Colonic mucosa (tissue), 4 donors: ENCODE results near the gene PAK5. TPM values are rescaled to one million over a fixed set of nuclear protein-coding genes. Genes with fewer than 3 reads are reported as not detected.

Experiments used
- DNase-seq: peaks from one replicate; pipeline ENCODE4 v3.0.0-alpha.2; 2020
- H3K27ac ChIP-seq: fragments of 200-600 bp; one replicate; pipeline ENCODE4 v1.8.0; 2021
- H3K27me3 ChIP-seq: fragments of 200-600 bp; one replicate; pipeline ENCODE4 v1.8.0; 2021
- H3K36me3 ChIP-seq: fragments of 200-600 bp; one replicate; pipeline ENCODE4 v1.8.0; 2021
- H3K4me1 ChIP-seq: fragments of 200-600 bp; one replicate; pipeline ENCODE4 v1.8.0; 2021; ENCODE audit warnings: mild to moderate bottlenecking
- H3K4me3 ChIP-seq: fragments of 200-600 bp; one replicate; pipeline ENCODE4 v1.8.0; 2021
- H3K9ac ChIP-seq, 2 donors: one replicate each; pipeline ENCODE4 v1.7.0; 2013; ENCODE audit warnings: control low read depth in 2 of 2, low read depth in 2 of 2, low read length in 2 of 2
- H3K9me3 ChIP-seq: fragments of 200-600 bp; one replicate; pipeline ENCODE4 v1.8.0; 2021
- intact Hi-C: fragments of 100-400 bp; cut with DNase I; formaldehyde crosslinking; loops from one replicate; pipeline ENCODE4 v1.14.1; 2022
- total RNA-seq, 2 donors: library from RNA; stranded (reverse); fragmentation: NEBNext Ultra II Directional in 1 of 2; extraction: Animal tissue kit (Norgen Biotek cat#: 25700) in 1 of 2; gene quantifications; one replicate each; pipeline ENCODE4 v1.2.1, GENCODE V29; 2021
- TF ChIP-seq, protein P1 (sequence below): fragments of 200-600 bp; IDR thresholded peaks from one replicate; pipeline ENCODE4 v1.8.0; 2022; ENCODE audit warnings: antibody characterized with exemption, mild to moderate bottlenecking
- donor health status: healthy.
- donor health status: DM: no; HTN: no; CAD: no.
- donor health status: DM: no; HTN: no; CAD: no.

Gene PAK5
- total RNA-seq, 2 donors from 2014 or later, result 0.07 TPM; not detected in 1

DNA sequence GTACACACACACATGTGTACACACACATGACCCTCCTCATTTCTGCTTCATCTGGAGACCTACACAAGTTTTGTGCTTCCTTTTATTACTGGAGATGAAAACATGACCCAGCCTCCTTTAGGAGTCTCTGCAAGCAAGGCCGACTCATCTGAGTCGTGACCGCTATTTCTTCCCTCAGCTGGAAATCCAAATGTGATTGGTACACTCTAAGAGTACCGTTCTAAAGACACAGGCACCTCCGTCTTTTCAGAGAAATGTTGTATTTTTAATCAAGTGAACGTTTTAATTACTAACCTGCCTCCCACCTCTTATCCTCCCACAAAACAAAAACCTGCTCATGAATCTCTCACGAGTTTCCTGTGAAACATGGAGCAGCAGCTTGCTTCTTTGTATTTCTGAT is 261.5 kb downstream of the PAK5 start:
- no peaks in the 10 kb centered on the region for H3K4me1 ChIP-seq
- H3K9me3 ChIP-seq, result no peaks in the 10 kb centered on the region
- TF ChIP-seq, protein P1, sequence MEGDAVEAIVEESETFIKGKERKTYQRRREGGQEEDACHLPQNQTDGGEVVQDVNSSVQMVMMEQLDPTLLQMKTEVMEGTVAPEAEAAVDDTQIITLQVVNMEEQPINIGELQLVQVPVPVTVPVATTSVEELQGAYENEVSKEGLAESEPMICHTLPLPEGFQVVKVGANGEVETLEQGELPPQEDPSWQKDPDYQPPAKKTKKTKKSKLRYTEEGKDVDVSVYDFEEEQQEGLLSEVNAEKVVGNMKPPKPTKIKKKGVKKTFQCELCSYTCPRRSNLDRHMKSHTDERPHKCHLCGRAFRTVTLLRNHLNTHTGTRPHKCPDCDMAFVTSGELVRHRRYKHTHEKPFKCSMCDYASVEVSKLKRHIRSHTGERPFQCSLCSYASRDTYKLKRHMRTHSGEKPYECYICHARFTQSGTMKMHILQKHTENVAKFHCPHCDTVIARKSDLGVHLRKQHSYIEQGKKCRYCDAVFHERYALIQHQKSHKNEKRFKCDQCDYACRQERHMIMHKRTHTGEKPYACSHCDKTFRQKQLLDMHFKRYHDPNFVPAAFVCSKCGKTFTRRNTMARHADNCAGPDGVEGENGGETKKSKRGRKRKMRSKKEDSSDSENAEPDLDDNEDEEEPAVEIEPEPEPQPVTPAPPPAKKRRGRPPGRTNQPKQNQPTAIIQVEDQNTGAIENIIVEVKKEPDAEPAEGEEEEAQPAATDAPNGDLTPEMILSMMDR, result no peak
- intact Hi-C loops, result no loop called here
- H3K27me3 ChIP-seq, result no peaks in the 10 kb centered on the region
- no peak overlapping the region for H3K27ac ChIP-seq
- no peaks in the 10 kb centered on the region for H3K36me3 ChIP-seq
- no peak for DNase-seq
- no peak overlapping the region for H3K4me3 ChIP-seq
- no peak overlapping the region for H3K9ac ChIP-seq

DNA sequence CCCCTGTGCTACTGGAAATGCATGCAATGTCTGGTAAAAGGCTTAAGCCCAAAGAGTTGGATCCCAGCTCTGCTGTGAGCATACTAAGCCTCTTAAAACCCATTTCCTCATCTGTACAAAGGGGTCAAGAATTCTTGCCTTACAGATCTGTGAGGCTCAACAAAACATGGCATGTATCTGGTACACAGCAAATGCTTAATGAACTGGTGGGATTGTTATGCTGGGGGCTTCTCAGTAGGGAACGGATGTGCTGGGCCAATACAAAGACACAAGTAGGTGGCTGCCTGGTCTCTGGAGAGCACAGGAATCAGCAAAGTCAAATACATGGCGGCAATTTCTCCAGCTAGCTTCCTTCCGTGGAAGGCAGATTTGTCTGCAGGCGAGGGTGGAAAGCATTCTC is 262.2 kb downstream of the PAK5 start:
- H3K36me3 ChIP-seq, result no peaks in the 10 kb centered on the region
- no peak overlapping the region for H3K9ac ChIP-seq
- H3K27me3 ChIP-seq, result no peaks in the 10 kb centered on the region
- intact Hi-C loops, result no loop called here
- no peak overlapping the region for H3K27ac ChIP-seq
- H3K4me3 ChIP-seq, result no peak overlapping the region
- TF ChIP-seq, protein P1, result no peak
- no peaks in the 10 kb centered on the region for H3K4me1 ChIP-seq
- H3K9me3 ChIP-seq, result no peaks in the 10 kb centered on the region
- DNase-seq, result no peak

DNA sequence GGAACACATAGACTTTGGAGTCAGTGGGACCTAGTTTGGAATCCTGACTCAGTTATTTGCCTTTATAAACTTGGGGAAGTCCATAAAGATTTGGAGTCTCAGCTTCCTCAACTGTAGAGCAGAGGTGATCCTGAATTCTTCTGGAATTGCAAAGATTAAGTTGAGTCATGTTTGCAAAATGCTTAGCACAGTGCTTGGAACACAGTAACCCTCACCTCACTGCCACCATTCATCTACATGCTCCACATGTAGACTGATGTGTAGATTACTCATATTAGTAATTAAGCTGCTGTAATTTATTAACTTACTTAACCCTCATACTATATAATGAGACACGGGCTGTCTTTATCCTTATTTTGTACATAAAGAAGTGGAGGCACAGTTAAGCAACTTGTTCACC is 263.0 kb downstream of the PAK5 start:
- no peaks in the 10 kb centered on the region for H3K27me3 ChIP-seq
- H3K36me3 ChIP-seq, result no peaks in the 10 kb centered on the region
- H3K4me3 ChIP-seq, result no peak overlapping the region
- intact Hi-C loops, result no loop called here
- no peak overlapping the region for H3K9ac ChIP-seq
- H3K27ac ChIP-seq, result no peak overlapping the region
- no peaks in the 10 kb centered on the region for H3K4me1 ChIP-seq
- H3K9me3 ChIP-seq, result no peaks in the 10 kb centered on the region
- no peak for DNase-seq
- TF ChIP-seq, protein P1, result no peak

DNA sequence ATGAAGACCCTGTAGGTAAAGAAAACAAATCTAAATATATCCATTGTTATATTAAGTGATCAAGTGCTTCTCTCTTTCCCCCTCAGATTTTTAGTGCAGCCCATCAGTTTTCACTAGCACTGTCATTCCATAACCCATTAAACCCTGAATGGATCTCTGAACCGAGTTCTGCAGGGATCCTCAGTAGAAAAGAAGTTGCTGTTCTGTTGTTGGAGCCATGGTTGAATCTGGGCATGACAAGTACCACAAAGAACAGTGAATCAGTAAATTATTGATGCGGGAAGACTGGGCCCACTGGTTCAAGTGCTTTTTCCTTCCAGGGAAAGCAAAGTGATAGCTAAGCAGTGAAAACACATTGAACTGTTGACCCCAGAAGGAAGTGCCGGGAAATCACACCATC is 264.1 kb downstream of the PAK5 start:
- DNase-seq, result no peak
- intact Hi-C loops, result no loop called here

DNA sequence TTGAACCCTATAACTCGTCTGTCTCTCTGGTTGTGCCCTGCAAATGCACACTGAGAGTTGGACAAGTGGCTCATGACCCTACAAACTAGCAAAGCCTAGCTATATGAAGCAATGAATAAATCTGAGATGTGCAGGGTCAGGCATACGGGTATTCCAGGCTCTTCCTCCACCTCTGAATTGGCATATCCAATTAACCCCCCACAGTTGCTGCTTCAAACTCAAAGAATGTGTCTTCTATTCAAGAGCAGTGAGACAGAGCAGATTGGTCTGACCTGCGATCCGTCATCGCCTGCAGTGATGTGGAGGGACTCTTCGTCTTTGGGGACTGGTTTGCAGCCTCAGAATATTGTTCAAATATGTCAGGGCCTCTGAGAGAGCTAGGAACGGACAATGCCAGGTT is 264.7 kb downstream of the PAK5 start:
- H3K27ac ChIP-seq, result no peak overlapping the region
- H3K27me3 ChIP-seq, result no peaks in the 10 kb centered on the region
- intact Hi-C loops, result no loop called here
- H3K36me3 ChIP-seq, result no peaks in the 10 kb centered on the region
- no peaks in the 10 kb centered on the region for H3K9me3 ChIP-seq
- no peak overlapping the region for H3K4me3 ChIP-seq
- H3K9ac ChIP-seq, result no peak overlapping the region
- TF ChIP-seq, protein P1, result no peak
- no peak for DNase-seq
- H3K4me1 ChIP-seq, result no peaks in the 10 kb centered on the region

More for the DNA sequence above, 264.1 kb downstream of the PAK5 start:
- Histone ChIP-seq H3K4me1 (no peaks in the 10 kb centered on the region), H3K27ac (no peak overlapping the region), H3K9me3 (no peaks in the 10 kb centered on the region), H3K9ac (no peak overlapping the region), H3K27me3 (no peaks in the 10 kb centered on the region), H3K36me3 (no peaks in the 10 kb centered on the region), H3K4me3 (no peak overlapping the region)
- TF ChIP-seq, protein P1, result no peak
